CD4-positive, alpha-beta memory T cell (primary cell): ENCODE results near the gene PRR20G. TPM values are rescaled to one million over a fixed set of nuclear protein-coding genes. Genes with fewer than 3 reads are reported as not detected.

ENCODE experiments used
- CTCF ChIA-PET: fragments of 350-600 bp; sonication (Branson Sonifier 250); formaldehyde crosslinking; loops from one replicate; lab custom pipeline; 2021; ENCODE audit warnings: inconsistent platforms; ENCODE audit not compliant: partially characterized antibody; lab: Charles Lee
- POLR2A ChIA-PET: fragments of 350-600 bp; sonication (Branson Sonifier 250); formaldehyde crosslinking; loops from one replicate; lab custom pipeline; 2021; ENCODE audit not compliant: partially characterized antibody; lab: Charles Lee
- DNase-seq, 5 donors: peaks; one replicate each; pipeline versions ENCODE4 v3.0.0 to v3.0.0-alpha.2; 2020 to 2022; ENCODE audit warnings: mixed read lengths in 1 of 5
- H3K27ac ChIP-seq: one replicate; pipeline ENCODE4 v1.7.0; 2013; ENCODE audit warnings: low read depth, low read length
- H3K27me3 ChIP-seq: 2 replicates; pipeline ENCODE4 v1.7.0; 2013; ENCODE audit warnings: mild to moderate bottlenecking, low read length, moderate library complexity; ENCODE audit not compliant: insufficient read depth
- H3K36me3 ChIP-seq: 2 replicates; pipeline ENCODE4 v1.7.0; 2013; ENCODE audit warnings: mild to moderate bottlenecking, low read length, moderate library complexity; ENCODE audit not compliant: insufficient read depth
- H3K4me1 ChIP-seq: 2 replicates; pipeline ENCODE4 v1.7.0; 2013; ENCODE audit warnings: mild to moderate bottlenecking, low read length, moderate library complexity; ENCODE audit not compliant: insufficient read depth
- H3K4me3 ChIP-seq, 2 donors: one replicate each; pipeline ENCODE4 v1.7.0; 2013; ENCODE audit warnings: low read length in 2 of 2, mild to moderate bottlenecking in 1 of 2
- H3K9me3 ChIP-seq, 2 donors: one replicate each; pipeline ENCODE4 v1.7.0; 2013; ENCODE audit warnings: low read length in 2 of 2, control low read depth in 1 of 2; ENCODE audit not compliant: control insufficient read depth in 1 of 2
- H3K27ac Mint-ChIP-seq, 7 donors: one replicate each; pipeline ENCODE4 v1.8.0; 2020 to 2021; ENCODE audit warnings: mixed read lengths in 7 of 7, mild to moderate bottlenecking in 6 of 7, inconsistent platforms in 3 of 7, moderate library complexity in 3 of 7
- H3K27me3 Mint-ChIP-seq, 2 donors: one replicate each; pipeline ENCODE4 v1.8.0; 2020 to 2021; ENCODE audit warnings: mixed read lengths in 2 of 2
- H3K36me3 Mint-ChIP-seq, 2 donors: one replicate each; pipeline ENCODE4 v1.8.0; 2020 to 2021; ENCODE audit warnings: mixed read lengths in 2 of 2, inconsistent platforms in 1 of 2, mild to moderate bottlenecking in 1 of 2
- H3K4me1 Mint-ChIP-seq, 4 donors: one replicate each; pipeline ENCODE4 v1.8.0; 2020 to 2021; ENCODE audit warnings: mixed read lengths in 4 of 4, mild to moderate bottlenecking in 1 of 4
- H3K4me3 Mint-ChIP-seq, 8 donors: one replicate each; pipeline ENCODE4 v1.8.0; 2020 to 2021; ENCODE audit warnings: mixed read lengths in 8 of 8, mild to moderate bottlenecking in 7 of 8, moderate library complexity in 6 of 8, inconsistent platforms in 3 of 8
- H3K9me3 Mint-ChIP-seq, 8 donors: one replicate each; pipeline ENCODE4 v1.8.0; 2020 to 2021; ENCODE audit warnings: mixed read lengths in 8 of 8, mild to moderate bottlenecking in 5 of 8, inconsistent platforms in 3 of 8, moderate library complexity in 1 of 8
- intact Hi-C: fragments of 100-400 bp; cut with micrococcal nuclease; formaldehyde crosslinking; loops from one replicate; pipeline ENCODE4 v1.15.1; 2023
- polyA plus RNA-seq, 2 donors: library from polyadenylated mRNA; unstranded; fragments of 300-500 nt; fragmentation: Illumina TruSeq; gene quantifications; one replicate each; pipeline ENCODE4 v1.2.3, GENCODE V29; 2021
- total RNA-seq, 2 experiments: library from RNA; stranded (reverse); gene quantifications; one replicate each; pipeline ENCODE4 v1.2.3, GENCODE V29; 2021

PRR20G gene
- total and polyA plus RNA-seq, 4 experiments from 2014 or later: not detected

GRCh38 chr3:127263586-127264231 is 24.1 kb downstream of the PRR20G start:
- Mint-ChIP-seq H3K27me3 (peaks cover 0 to 16% of the 10 kb centered on the region in 2 donors), H3K4me1 (no peaks in the 10 kb centered on the region), H3K36me3 (no peaks in the 10 kb centered on the region), H3K9me3 (peaks cover 0 to 10% (median 5%) of the 10 kb centered on the region in 8 donors), H3K4me3 (no peak overlapping the region), H3K27ac (no peak overlapping the region)
- Histone ChIP-seq H3K36me3 (no peaks in the 10 kb centered on the region), H3K27me3 (no peaks in the 10 kb centered on the region), H3K9me3 (no peaks in the 10 kb centered on the region), H3K27ac (no peak overlapping the region), H3K4me1 (no peaks in the 10 kb centered on the region), H3K4me3 (no peak overlapping the region)
- ChIA-PET POLR2A (no interaction called here), CTCF (no interaction called here)
- no peak for DNase-seq
- intact Hi-C loops: no loop called here

- Histone ChIP-seq H3K4me1 (no peaks in the 10 kb centered on the region), H3K27me3 (no peaks in the 10 kb centered on the region), H3K27ac (no peak overlapping the region), H3K9me3 (no peaks in the 10 kb centered on the region), H3K4me3 (no peak overlapping the region), H3K36me3 (no peaks in the 10 kb centered on the region)
- Mint-ChIP-seq H3K36me3 (no peaks in the 10 kb centered on the region), H3K9me3 (peaks cover 0 to 6% (median under 1%) of the 10 kb centered on the region in 8 donors), H3K4me1 (no peaks in the 10 kb centered on the region), H3K4me3 (no peak overlapping the region), H3K27ac (no peak overlapping the region), H3K27me3 (peaks cover 0 to 20% of the 10 kb centered on the region in 2 donors)
- ChIA-PET CTCF (no interaction called here), POLR2A (no interaction called here)
- intact Hi-C loops: no loop called here
- no peak for DNase-seq
These were observed 24.8 kb downstream of the PRR20G start for GRCh38 chr3:127263037-127263436.

GRCh38 chr3:127262533-127262932 is 25.3 kb downstream of the PRR20G start:
- Mint-ChIP-seq H3K27ac (no peak overlapping the region), H3K4me3 (no peak overlapping the region), H3K36me3 (no peaks in the 10 kb centered on the region), H3K27me3 (peaks cover 0 to 20% of the 10 kb centered on the region in 2 donors), H3K4me1 (no peaks in the 10 kb centered on the region), H3K9me3 (peaks cover 0 to 6% (median under 1%) of the 10 kb centered on the region in 8 donors)
- H3K4me1 ChIP-seq: no peaks in the 10 kb centered on the region
- DNase-seq: no peak
- H3K9me3 ChIP-seq: no peaks in the 10 kb centered on the region
- no peak overlapping the region for H3K4me3 ChIP-seq
- H3K27ac ChIP-seq: no peak overlapping the region
- no peaks in the 10 kb centered on the region for H3K36me3 ChIP-seq
- CTCF ChIA-PET: no interaction called here
- intact Hi-C loops: no loop called here
- no peaks in the 10 kb centered on the region for H3K27me3 ChIP-seq
- POLR2A ChIA-PET: no interaction called here

- Histone ChIP-seq H3K27me3 (no peaks in the 10 kb centered on the region), H3K27ac (no peak overlapping the region), H3K36me3 (no peaks in the 10 kb centered on the region), H3K4me3 (no peak overlapping the region), H3K9me3 (no peaks in the 10 kb centered on the region), H3K4me1 (no peaks in the 10 kb centered on the region)
- no peak for DNase-seq
- Mint-ChIP-seq H3K4me1 (no peaks in the 10 kb centered on the region), H3K27ac (no peak overlapping the region), H3K27me3 (peaks cover 0 to 20% of the 10 kb centered on the region in 2 donors), H3K9me3 (peaks cover 0 to 3% (median 0%) of the 10 kb centered on the region in 8 donors), H3K4me3 (no peak overlapping the region), H3K36me3 (no peaks in the 10 kb centered on the region)
- POLR2A ChIA-PET: no interaction called here
- intact Hi-C loops: no loop called here
- CTCF ChIA-PET: no interaction called here
These were observed 25.9 kb downstream of the PRR20G start for GRCh38 chr3:127261925-127262324.

GRCh38 chr3:127260826-127261555 is 26.9 kb downstream of the PRR20G start:
- Histone ChIP-seq H3K4me1 (no peaks in the 10 kb centered on the region), H3K36me3 (no peaks in the 10 kb centered on the region), H3K27ac (no peak overlapping the region), H3K27me3 (no peaks in the 10 kb centered on the region), H3K9me3 (no peaks in the 10 kb centered on the region), H3K4me3 (no peak overlapping the region)
- H3K27ac Mint-ChIP-seq: no peak overlapping the region
- H3K4me3 Mint-ChIP-seq: no peak overlapping the region
- H3K9me3 Mint-ChIP-seq: peaks cover 0 to 2% (median 0%) of the 10 kb centered on the region in 8 donors
- POLR2A ChIA-PET: no interaction called here
- CTCF ChIA-PET: no interaction called here
- intact Hi-C loops: no loop called here
- H3K36me3 Mint-ChIP-seq: no peaks in the 10 kb centered on the region
- H3K4me1 Mint-ChIP-seq: no peaks in the 10 kb centered on the region
- peaks cover 1 to 18% of the 10 kb centered on the region in 2 donors for H3K27me3 Mint-ChIP-seq
- DNase-seq: no peak

GRCh38 chr3:127260416-127260815 is 27.4 kb downstream of the PRR20G start:
- intact Hi-C loops: no loop called here
- Histone ChIP-seq H3K36me3 (no peaks in the 10 kb centered on the region), H3K4me1 (no peaks in the 10 kb centered on the region), H3K27me3 (no peaks in the 10 kb centered on the region), H3K27ac (no peak overlapping the region), H3K4me3 (no peak overlapping the region), H3K9me3 (no peaks in the 10 kb centered on the region)
- H3K9me3 Mint-ChIP-seq: peaks cover 0 to 2% (median 0%) of the 10 kb centered on the region in 8 donors
- H3K36me3 Mint-ChIP-seq: no peaks in the 10 kb centered on the region
- H3K4me3 Mint-ChIP-seq: no peak overlapping the region
- CTCF ChIA-PET: no interaction called here
- H3K27ac Mint-ChIP-seq: no peak overlapping the region
- H3K4me1 Mint-ChIP-seq: no peaks in the 10 kb centered on the region
- H3K27me3 Mint-ChIP-seq: peaks cover 1 to 15% of the 10 kb centered on the region in 2 donors
- POLR2A ChIA-PET: no interaction called here
- no peak for DNase-seq

- H3K36me3 Mint-ChIP-seq: no peaks in the 10 kb centered on the region
- CTCF ChIA-PET: no interaction called here
These were observed 28.0 kb downstream of the PRR20G start for GRCh38 chr3:127259882-127260281.

More at GRCh38 chr3:127259882-127260281, 28.0 kb downstream of the PRR20G start:
- no peak overlapping the region for H3K27ac Mint-ChIP-seq
- H3K27ac ChIP-seq: no peak overlapping the region
- no peaks in the 10 kb centered on the region for H3K9me3 ChIP-seq
- POLR2A ChIA-PET: no interaction called here
- H3K4me1 ChIP-seq: no peaks in the 10 kb centered on the region
- H3K4me3 ChIP-seq: no peak overlapping the region
- no peaks in the 10 kb centered on the region for H3K4me1 Mint-ChIP-seq
- DNase-seq: no peak
- intact Hi-C loops: no loop called here
- no peak overlapping the region for H3K4me3 Mint-ChIP-seq
- peaks cover 1 to 12% of the 10 kb centered on the region in 2 donors for H3K27me3 Mint-ChIP-seq
- no peaks in the 10 kb centered on the region for H3K36me3 ChIP-seq
- H3K9me3 Mint-ChIP-seq: peaks cover 0 to 2% (median 0%) of the 10 kb centered on the region in 8 donors
- no peaks in the 10 kb centered on the region for H3K27me3 ChIP-seq
